Upper lobe of left lung (tissue), 6 donors: ENCODE measurements around the gene RGMA. TPM values are rescaled to one million over a fixed set of nuclear protein-coding genes. Genes with fewer than 3 reads are reported as not detected.

Source experiments
- ATAC-seq, 2 donors: fragments of 200-7000 bp; cut with Tn5 transposase; one replicate each; pipeline ENCODE4 v1.9.1; 2022; ENCODE audit warnings: mild to moderate bottlenecking in 2 of 2, moderate library complexity in 2 of 2; ENCODE audit not compliant: low FRiP score in 2 of 2
- DNase-seq, 2 donors: peaks; one replicate each; pipeline ENCODE4 v3.0.0-alpha.2; 2019 to 2020
- H3K27ac ChIP-seq, 4 donors: fragments of 200-600 bp; sonication (generic); one replicate each; pipeline ENCODE4 v1.5.1; 2016 to 2019
- H3K27me3 ChIP-seq, 4 donors: fragments of 200-600 bp; sonication (generic); one replicate each; pipeline ENCODE4 v1.5.1; 2017 to 2019
- H3K36me3 ChIP-seq, 4 donors: fragments of 200-600 bp; sonication (generic); one replicate each; pipeline ENCODE4 v1.5.1; 2016 to 2019
- H3K4me1 ChIP-seq, 4 donors: fragments of 200-600 bp; sonication (generic); one replicate each; pipeline ENCODE4 v1.5.1; 2018 to 2019
- H3K4me3 ChIP-seq, 4 donors: fragments of 200-600 bp; sonication (generic); one replicate each; pipeline ENCODE4 v1.5.1; 2017 to 2019; ENCODE audit warnings: mild to moderate bottlenecking in 2 of 4, moderate library complexity in 1 of 4
- H3K9me3 ChIP-seq, 4 donors: fragments of 200-600 bp; sonication (generic); one replicate each; pipeline ENCODE4 v1.5.1; 2018 to 2019
- CTCF ChIP-seq, 6 experiments: fragments of 450-650 bp in 4 of 6; fragments of 200-600 bp in 2 of 6; sonication (generic) in 2 of 6; IDR thresholded peaks; one replicate each; pipeline ENCODE4 v1.5.1; 2016 to 2019; ENCODE audit warnings: antibody characterized with exemption in 6 of 6
- EP300 ChIP-seq, 4 donors: sonication (generic); formaldehyde crosslinking; IDR thresholded peaks; one replicate each; pipeline ENCODE4 v1.5.1; 2017; ENCODE audit warnings: antibody characterized with exemption in 4 of 4, control low read depth in 2 of 4
- POLR2A ChIP-seq, 4 donors: fragments of 450-650 bp; IDR thresholded peaks; one replicate each; pipeline ENCODE4 v1.5.1; 2016 to 2017; ENCODE audit warnings: antibody characterized with exemption in 4 of 4, mild to moderate bottlenecking in 2 of 4
- POLR2AphosphoS5 ChIP-seq, 2 donors: sonication (generic); formaldehyde crosslinking; IDR thresholded peaks; one replicate each; pipeline ENCODE4 v1.5.1; 2017; ENCODE audit warnings: antibody characterized with exemption in 2 of 2
- WGBS, 2 donors: methylation state at CpG; one replicate each; pipeline ENCODE4 v1.1.5; 2017 to 2018; 5-methylcytosine and 5-hydroxymethylcytosine counted together
- total RNA-seq, 6 donors: library from RNA; depleted of rRNA in 4 of 6; stranded (reverse); fragments of >200 nt in 4 of 6; gene quantifications; one replicate each; pipeline versions ENCODE4 v1.1.0 to v1.2.1, GENCODE V29; 2016 to 2021
- donor health status: DM: no; HTN: no; CAD: no; lungs with moderate emphysema.
- donor health status: DM: no; HTN: yes; CAD: no; lungs with severe emphysema.

Gene RGMA
- total RNA-seq, 6 donors from 2014 or later, result 2.3 to 14.2 (median 4.8) TPM

- H3K36me3 ChIP-seq, result no peaks in the 10 kb centered on the region
Measured at GRCh38 chr15:93089727-93090305, 805 bp upstream of the RGMA start.

DNA sequence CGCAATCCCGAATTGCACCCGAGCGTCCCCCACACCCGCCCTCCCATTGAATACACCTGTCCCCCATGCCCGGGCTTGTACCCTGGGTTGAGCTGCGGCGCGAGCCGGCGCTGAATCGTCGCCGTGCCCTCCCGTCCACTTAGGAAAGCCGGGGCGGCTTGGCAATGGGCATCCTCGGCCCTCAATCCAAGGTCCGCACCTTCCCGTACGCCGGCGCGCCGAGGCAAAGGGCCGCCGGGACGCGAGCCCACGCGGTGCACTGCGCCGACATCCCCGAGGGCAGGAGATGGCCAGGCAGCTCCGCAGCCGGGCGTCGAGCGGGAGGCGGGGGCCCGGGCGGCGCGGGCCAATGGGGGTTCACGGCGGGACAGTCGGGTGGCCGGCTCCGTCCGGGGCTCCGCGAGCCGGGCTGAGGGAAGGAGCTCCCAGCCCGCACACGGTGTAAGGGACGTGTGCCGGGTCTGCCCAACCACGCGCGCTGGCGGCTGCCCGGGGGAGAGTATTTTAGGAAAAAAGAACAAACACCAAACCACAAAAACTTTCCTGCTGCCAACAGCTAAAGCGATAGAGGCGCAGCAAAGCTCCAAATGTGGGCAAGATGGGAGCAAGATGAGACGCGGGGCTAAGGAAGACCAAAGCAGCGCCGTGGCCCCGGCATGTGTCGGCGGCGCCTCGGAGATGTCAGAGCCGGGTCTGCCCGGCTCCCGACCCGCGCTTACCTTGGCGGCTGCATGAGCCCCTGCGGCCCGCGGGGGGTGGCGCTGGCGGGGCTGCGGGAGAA lies 621 bp downstream of the RGMA start:
- H3K27me3 ChIP-seq, result peaks cover 0 to 22% (median 4%) of the 10 kb centered on the region in 4 donors
- peak in 1 of 2 donors; percentile 90 for DNase-seq

More at GRCh38 chr15:93089727-93090305, 805 bp upstream of the RGMA start:
- H3K27me3 ChIP-seq, result peaks cover 0 to 22% (median 4%) of the 10 kb centered on the region in 4 donors
- TF ChIP-seq POLR2A (IDR thresholded peaks at IDR 0.05), result no peak
- no peak for TF ChIP-seq POLR2AphosphoS5 (IDR thresholded peaks at IDR 0.05)
- no peak for TF ChIP-seq EP300 (IDR thresholded peaks at IDR 0.05)
- no peak for TF ChIP-seq CTCF (IDR thresholded peaks at IDR 0.05)
- WGBS, 2 donors, result 13 to 21% methylated on average over 21 to 29 of the region's 29 CpGs
- no peak overlapping the region for H3K27ac ChIP-seq
- H3K9me3 ChIP-seq, result no peaks in the 10 kb centered on the region
- no peak for DNase-seq
- H3K4me1 ChIP-seq, result peaks cover 13 to 26% (median 18%) of the 10 kb centered on the region in 4 donors
- H3K4me3 ChIP-seq, result peak overlapping the region in 1 of 4 donors; percentile 57
- ATAC-seq, result peak in 1 of 2 donors; percentile 18

GRCh38 chr15:93087825-93088199 lies 1.2 kb downstream of the RGMA start:
- peaks cover 0 to 22% (median 4%) of the 10 kb centered on the region in 4 donors for H3K27me3 ChIP-seq
- TF ChIP-seq CTCF (IDR thresholded peaks at IDR 0.05) (peak; percentile 70 to 82 (median 79)), EP300 (IDR thresholded peaks at IDR 0.05) (no peak), POLR2AphosphoS5 (IDR thresholded peaks at IDR 0.05) (no peak), POLR2A (IDR thresholded peaks at IDR 0.05) (no peak)
- H3K27ac ChIP-seq, result no peak overlapping the region

More for the DNA sequence above, 621 bp downstream of the RGMA start:
- TF ChIP-seq POLR2AphosphoS5 (IDR thresholded peaks at IDR 0.05), result no peak
- peak in 1 of 6 experiments; percentile 10 for TF ChIP-seq CTCF (IDR thresholded peaks at IDR 0.05)
- TF ChIP-seq POLR2A (IDR thresholded peaks at IDR 0.05), result no peak
- ATAC-seq, result peak; percentile 42 to 86
- H3K36me3 ChIP-seq, result no peaks in the 10 kb centered on the region
- peak overlapping the region; percentile 18 to 57 (median 52) for H3K4me3 ChIP-seq
- H3K4me1 ChIP-seq, result peaks cover 13 to 26% (median 18%) of the 10 kb centered on the region in 4 donors
- H3K9me3 ChIP-seq, result no peaks in the 10 kb centered on the region
- 0 to 1% methylated on average over 5 to 80 of the region's 85 CpGs for WGBS, 2 donors
- no peak overlapping the region for H3K27ac ChIP-seq

GRCh38 chr15:93086791-93087190 lies 2.2 kb downstream of the RGMA start:
- DNase-seq, result no peak
- Histone ChIP-seq H3K36me3 (no peaks in the 10 kb centered on the region), H3K9me3 (no peaks in the 10 kb centered on the region), H3K27ac (no peak overlapping the region), H3K4me1 (peaks cover 13 to 26% (median 18%) of the 10 kb centered on the region in 4 donors), H3K27me3 (peaks cover 0 to 22% (median 4%) of the 10 kb centered on the region in 4 donors), H3K4me3 (no peak overlapping the region)
- ATAC-seq, result no peak
- 64 to 67% methylated on average over 1 to 2 of the region's 2 CpGs for WGBS, 2 donors
- TF ChIP-seq POLR2A (IDR thresholded peaks at IDR 0.05), result no peak
- no peak for TF ChIP-seq CTCF (IDR thresholded peaks at IDR 0.05)
- no peak for TF ChIP-seq EP300 (IDR thresholded peaks at IDR 0.05)
- TF ChIP-seq POLR2AphosphoS5 (IDR thresholded peaks at IDR 0.05), result no peak

More at GRCh38 chr15:93087825-93088199, 1.2 kb downstream of the RGMA start:
- peak; percentile 89 for ATAC-seq
- Histone ChIP-seq H3K9me3 (no peaks in the 10 kb centered on the region), H3K36me3 (no peaks in the 10 kb centered on the region), H3K4me1 (peaks cover 13 to 26% (median 18%) of the 10 kb centered on the region in 4 donors), H3K4me3 (peak overlapping the region in 3 of 4 donors; percentile 47 to 57 (median 56))
- 2 to 3% methylated on average over 13 to 14 of the region's 14 CpGs for WGBS, 2 donors
- DNase-seq, result peak in 1 of 2 donors; percentile 74
